Stomach (tissue), 4 donors: ENCODE data around the gene CASP9.

Experiments
- CTCF ChIP-seq, 7 experiments: fragments of 450-650 bp in 4 of 7; fragments of 200-600 bp in 3 of 7; sonication (generic) in 3 of 7; IDR thresholded peaks; one replicate each; pipeline ENCODE4 v1.5.1; 2016 to 2019; ENCODE audit warnings: antibody characterized with exemption in 7 of 7, control low read depth in 2 of 7, mild to moderate bottlenecking in 1 of 7
- EP300 ChIP-seq: sonication (generic); formaldehyde crosslinking; IDR thresholded peaks from one replicate; pipeline ENCODE4 v1.6.1; 2017; ENCODE audit warnings: antibody characterized with exemption
- POLR2A ChIP-seq, 4 donors: fragments of 450-650 bp; IDR thresholded peaks; one replicate each; pipeline ENCODE4 v1.6.1; 2016; ENCODE audit warnings: antibody characterized with exemption in 4 of 4, control low read depth in 2 of 4, mild to moderate bottlenecking in 1 of 4, moderate library complexity in 1 of 4
- POLR2AphosphoS5 ChIP-seq, 3 donors: sonication (generic); formaldehyde crosslinking; IDR thresholded peaks; one replicate each; pipeline ENCODE4 v1.6.1; 2016; ENCODE audit warnings: antibody characterized with exemption in 3 of 3

GRCh38 chr1:15501208-15502032, 22.6 kb downstream of the CASP9 start:
- no peak for TF ChIP-seq POLR2A (IDR thresholded peaks at IDR 0.05)
- TF ChIP-seq CTCF (IDR thresholded peaks at IDR 0.05) = peak in 5 of 7 experiments; percentile 53 to 65 (median 58)
- TF ChIP-seq EP300 = no peak
- TF ChIP-seq POLR2AphosphoS5 (IDR thresholded peaks at IDR 0.05) = no peak
